Stimulated activated CD4-positive, alpha-beta T cell treated with anti-CD3 and anti-CD28 coated beads, Interleukin-1b, Interleukin-23, amount 100 ng/mL, for 1 hour (primary cell): ENCODE measurements around the gene FOXG1.

Experiments used
- DNase-seq, 2 donors: peaks; one replicate each; pipeline ENCODE4 v3.0.0-alpha.2; 2020; ENCODE audit warnings: low read depth in 2 of 2

FOXG1 gene

GRCh38 chr14:28761438-28762291, 4.9 kb upstream of the FOXG1 start:
- DNase-seq: no peak

- no peak for DNase-seq
These were observed 4.2 kb upstream of the FOXG1 start for GRCh38 chr14:28762303-28762954.

GRCh38 chr14:28762955-28763326, 3.6 kb upstream of the FOXG1 start:
- DNase-seq: no peak

GRCh38 chr14:28763751-28764256, 2.8 kb upstream of the FOXG1 start:
- DNase-seq: no peak

- no peak for DNase-seq
These were observed 2.1 kb upstream of the FOXG1 start for GRCh38 chr14:28764257-28765160.

GRCh38 chr14:28765169-28765830, 1.3 kb upstream of the FOXG1 start:
- DNase-seq: no peak

- DNase-seq: no peak
These were observed 637 bp upstream of the FOXG1 start for GRCh38 chr14:28765831-28766468.

GRCh38 chr14:28767030-28767852, 654 bp downstream of the FOXG1 start:
- no peak for DNase-seq

GRCh38 chr14:28767853-28768741, 1.5 kb downstream of the FOXG1 start:
- no peak for DNase-seq

- no peak for DNase-seq
These were observed 2.8 kb downstream of the FOXG1 start for GRCh38 chr14:28769276-28769880.

GRCh38 chr14:28770061-28770460, 3.5 kb downstream of the FOXG1 start:
- DNase-seq: no peak

GRCh38 chr14:28770630-28771029, 4.0 kb downstream of the FOXG1 start:
- no peak for DNase-seq

GRCh38 chr14:28771168-28771567, 4.6 kb downstream of the FOXG1 start:
- DNase-seq: no peak

- DNase-seq: no peak
These were observed 6.0 kb downstream of the FOXG1 start for GRCh38 chr14:28772613-28773012.

GRCh38 chr14:28773176-28773575, 6.6 kb downstream of the FOXG1 start:
- no peak for DNase-seq

- DNase-seq: no peak
These were observed 7.5 kb downstream of the FOXG1 start for GRCh38 chr14:28773861-28774691.
